IMR-90 (cell line): ENCODE measurements around the gene PLXDC2. TPM values are rescaled to one million over a fixed set of nuclear protein-coding genes. Genes with fewer than 3 reads are reported as not detected.

Experiments
- ATAC-seq: fragments of 200-7000 bp; cut with Tn5 transposase; 2 replicates; pipeline ENCODE4 v1.9.1; 2020; ENCODE audit warnings: low read depth, mild to moderate bottlenecking, moderate library complexity
- BruUV-seq: library from RNA; stranded (reverse); fragments of 400-500 nt; replicated peaks from 2 replicates; lab custom pipeline; 2021; lab: Mats Ljungman, UMichigan
- CTCF ChIA-PET: fragments of 300-600 bp; formaldehyde crosslinking; extraction: SDS; loops from one replicate; lab custom pipeline; 2021; ENCODE audit warnings: antibody characterized with exemption; lab: Yijun Ruan, JAX
- POLR2A ChIA-PET: fragments of 300-600 bp; sonication (Branson Sonifier 250); formaldehyde crosslinking; loops from one replicate; lab custom pipeline; 2022; ENCODE audit warnings: antibody characterized with exemption; ENCODE audit not compliant: unreplicated experiment; lab: Charles Lee
- DNase-seq: peaks from one replicate; pipeline ENCODE4 v3.0.0; 2013
- H2AFZ ChIP-seq: replicated peaks from 2 replicates; pipeline ENCODE3; 2013; ENCODE audit warnings: low read length, mild to moderate bottlenecking; ENCODE audit not compliant: poor library complexity
- H2AK5ac ChIP-seq: 2 replicates; pipeline ENCODE4 v1.6.1; 2013; ENCODE audit warnings: low read depth, low read length, inconsistent platforms
- H2AK9ac ChIP-seq: replicated peaks from 2 replicates; pipeline ENCODE3; 2013; ENCODE audit warnings: mild to moderate bottlenecking, low read depth, low read length, moderate library complexity; ENCODE audit not compliant: poor library complexity
- H2BK120ac ChIP-seq: 2 replicates; pipeline ENCODE4 v1.6.1; 2013; ENCODE audit warnings: low read depth, low read length, inconsistent platforms
- H2BK15ac ChIP-seq: 3 replicates; pipeline ENCODE4 v1.6.1; 2013; ENCODE audit warnings: low read depth, low read length, inconsistent platforms
- H2BK20ac ChIP-seq: 2 replicates; pipeline ENCODE4 v1.6.1; 2013; ENCODE audit warnings: low read depth, mild to moderate bottlenecking, inconsistent platforms, low read length, moderate library complexity
- H2BK5ac ChIP-seq: 2 replicates; pipeline ENCODE4 v1.6.1; 2013; ENCODE audit warnings: mild to moderate bottlenecking, low read depth, low read length, inconsistent platforms; ENCODE audit not compliant: poor library complexity, severe bottlenecking
- H3K14ac ChIP-seq: replicated peaks from 2 replicates; pipeline ENCODE4 v1.6.1; 2013; ENCODE audit warnings: low read depth, low read length, inconsistent platforms
- H3K18ac ChIP-seq: 2 replicates; pipeline ENCODE4 v1.6.1; 2013; ENCODE audit warnings: low read depth, low read length, control low read depth
- H3K23ac ChIP-seq: 2 replicates; pipeline ENCODE4 v1.6.1; 2013; ENCODE audit warnings: low read depth, low read length, inconsistent platforms
- H3K27ac ChIP-seq: 2 replicates; pipeline ENCODE4 v1.5.1; 2013; ENCODE audit warnings: mild to moderate bottlenecking, control low read depth, low read length; ENCODE audit not compliant: insufficient read depth
- H3K27me3 ChIP-seq: 2 replicates; pipeline ENCODE4 v1.6.1; 2013; ENCODE audit warnings: low read length; ENCODE audit not compliant: control insufficient read depth, insufficient read depth
- H3K36me3 ChIP-seq: 2 replicates; pipeline ENCODE4 v1.6.1; 2013; ENCODE audit warnings: low read length, mixed read lengths; ENCODE audit not compliant: control insufficient read depth, insufficient read depth
- H3K4ac ChIP-seq: 2 replicates; pipeline ENCODE4 v1.6.1; 2013; ENCODE audit warnings: low read depth, low read length, inconsistent platforms
- H3K4me1 ChIP-seq: 2 replicates; pipeline ENCODE4 v1.6.1; 2013; ENCODE audit warnings: low read length, mixed read lengths; ENCODE audit not compliant: control insufficient read depth, insufficient read depth
- H3K4me2 ChIP-seq: 2 replicates; pipeline ENCODE4 v1.6.1; 2013; ENCODE audit warnings: low read depth, mild to moderate bottlenecking, control low read depth, low read length, moderate library complexity
- H3K4me3 ChIP-seq: 2 replicates; pipeline ENCODE4 v1.5.1; 2013; ENCODE audit warnings: low read depth, mild to moderate bottlenecking, control low read depth, low read length, moderate library complexity; ENCODE audit not compliant: insufficient read depth
- H3K56ac ChIP-seq: 2 replicates; pipeline ENCODE4 v1.6.1; 2013; ENCODE audit warnings: low read length, inconsistent platforms; ENCODE audit not compliant: insufficient read depth; ENCODE audit errors: extremely low read depth
- H3K79me1 ChIP-seq, 2 experiments: 2 replicates each; pipeline ENCODE4 v1.6.1; 2013; ENCODE audit warnings: low read length in 2 of 2, inconsistent platforms in 1 of 2, low read depth in 1 of 2
- H3K9ac ChIP-seq: 2 replicates; pipeline ENCODE4 v1.6.1; 2013; ENCODE audit warnings: low read depth, low read length, control low read depth
- H3K9me1 ChIP-seq: 2 replicates; pipeline ENCODE4 v1.6.1; 2013; ENCODE audit warnings: low read length, inconsistent platforms; ENCODE audit not compliant: insufficient read depth
- H3K9me3 ChIP-seq: 2 replicates; pipeline ENCODE4 v1.6.1; 2013; ENCODE audit warnings: low read length; ENCODE audit not compliant: control insufficient read depth, insufficient read depth
- H4K20me1 ChIP-seq: 2 replicates; pipeline ENCODE4 v1.6.1; 2013; ENCODE audit warnings: low read length, inconsistent platforms; ENCODE audit not compliant: insufficient read depth
- H4K5ac ChIP-seq: 2 replicates; pipeline ENCODE4 v1.6.1; 2013; ENCODE audit warnings: mild to moderate bottlenecking, low read depth, low read length, control low read depth
- H4K8ac ChIP-seq, 2 experiments: 2 replicates each; pipeline ENCODE4 v1.6.1; 2013; ENCODE audit warnings: low read depth in 2 of 2, low read length in 2 of 2, control low read depth in 1 of 2, inconsistent platforms in 1 of 2
- H4K91ac ChIP-seq: 2 replicates; pipeline ENCODE4 v1.6.1; 2013; ENCODE audit warnings: low read depth, low read length, inconsistent platforms; ENCODE audit not compliant: insufficient read depth
- BHLHE40 ChIP-seq: fragments of 150-350 bp; IDR thresholded peaks from 2 replicates; pipeline ENCODE4 v1.6.1; 2016; ENCODE audit warnings: mild to moderate bottlenecking, low read depth, low read length
- CEBPB ChIP-seq: IDR thresholded peaks from 2 replicates; pipeline ENCODE4 v1.6.1; 2012; ENCODE audit warnings: low read depth, low read length, improper control_type of control experiment
- CHD1 ChIP-seq: IDR thresholded peaks from 2 replicates; pipeline ENCODE4 v1.6.1; 2012; ENCODE audit warnings: low read depth, low read length, improper control_type of control experiment
- CTCF ChIP-seq: conservative IDR thresholded peaks from 2 replicates; pipeline ENCODE4 v1.5.1; 2012; ENCODE audit warnings: mild to moderate bottlenecking, low read depth, low read length, improper control_type of control experiment
- ELK1 ChIP-seq: fragments of 150-350 bp; IDR thresholded peaks from 2 replicates; pipeline ENCODE4 v1.6.1; 2016; ENCODE audit warnings: low read depth, mild to moderate bottlenecking, low read length, moderate library complexity, borderline replicate concordance
- FOS ChIP-seq: fragments of 150-350 bp; IDR thresholded peaks from 2 replicates; pipeline ENCODE4 v1.6.1; 2016; ENCODE audit warnings: low read depth, low read length
- MAFK ChIP-seq: IDR thresholded peaks from 2 replicates; pipeline ENCODE4 v1.6.1; 2012; ENCODE audit warnings: low read depth, low read length, improper control_type of control experiment
- MAZ ChIP-seq: IDR thresholded peaks from 2 replicates; pipeline ENCODE4 v1.6.1; 2012; ENCODE audit warnings: low read depth, mild to moderate bottlenecking, low read length, improper control_type of control experiment, moderate library complexity, borderline replicate concordance
- MXI1 ChIP-seq: IDR thresholded peaks from 2 replicates; pipeline ENCODE4 v1.6.1; 2012; ENCODE audit warnings: low read depth, mild to moderate bottlenecking, low read length, moderate library complexity, borderline replicate concordance
- NFE2L2 ChIP-seq: fragments of 150-350 bp; IDR thresholded peaks from 2 replicates; pipeline ENCODE4 v1.6.1; 2016; ENCODE audit warnings: low read depth, mild to moderate bottlenecking, low read length
- POLR2A ChIP-seq: IDR thresholded peaks from 2 replicates; pipeline ENCODE4 v1.6.1; 2012; ENCODE audit warnings: mild to moderate bottlenecking, low read depth, low read length
- RAD21 ChIP-seq: IDR thresholded peaks from 2 replicates; pipeline ENCODE4 v1.6.1; 2012; ENCODE audit warnings: low read length, improper control_type of control experiment
- RCOR1 ChIP-seq: IDR thresholded peaks from 2 replicates; pipeline ENCODE4 v1.6.1; 2012; ENCODE audit warnings: mild to moderate bottlenecking, low read length, improper control_type of control experiment; ENCODE audit not compliant: insufficient replicate concordance
- RFX5 ChIP-seq: IDR thresholded peaks from 2 replicates; pipeline ENCODE4 v1.8.0; 2012; ENCODE audit warnings: low read depth, mild to moderate bottlenecking, low read length, moderate library complexity
- SMC3 ChIP-seq: fragments of 150-350 bp; IDR thresholded peaks from 2 replicates; pipeline ENCODE4 v1.6.1; 2016; ENCODE audit warnings: low read depth, mild to moderate bottlenecking, antibody characterized with exemption, low read length, moderate library complexity
- USF2 ChIP-seq: fragments of 150-350 bp; IDR thresholded peaks from 2 replicates; pipeline ENCODE4 v1.6.1; 2017; ENCODE audit warnings: mild to moderate bottlenecking, antibody characterized with exemption, low read length, low read depth
- WGBS, 2 experiments: methylation state at CpG; one replicate each; pipeline versions ENCODE4 v1.1.5 to v1.1.7; 2013; ENCODE audit warnings: missing lambda C conversion rate in 2 of 2; ENCODE audit not compliant: insufficient read length in 1 of 2; ENCODE audit errors: extremely low coverage in 2 of 2; 5-methylcytosine and 5-hydroxymethylcytosine counted together
- dilution Hi-C: fragments of 300-500 bp; cut with HindIII; formaldehyde crosslinking; loops from one replicate; pipeline ENCODE4 v1.14.3; 2018; ENCODE audit warnings: low sequenced_read_pairs; ENCODE audit not compliant: unreplicated experiment
- in situ Hi-C: fragments of 300-500 bp; cut with MboI; formaldehyde crosslinking; loops from 3 replicates; pipeline ENCODE4 v1.14.3; 2019; ENCODE audit warnings: low sequenced_read_pairs, inconsistent platforms, mixed read lengths
- intact Hi-C: fragments of 100-400 bp; cut with micrococcal nuclease; formaldehyde crosslinking; loops from 2 replicates; pipeline ENCODE4 v1.10.0; 2022
- polyA plus RNA-seq, 3 experiments: library from polyadenylated mRNA; depleted of rRNA; stranded (reverse); fragments of >200 nt; gene quantifications; 2 replicates each; pipeline ENCODE4 v1.2.3, GENCODE V29; 2012; ENCODE audit warnings: low replicate concordance in 1 of 3
- total RNA-seq: library from RNA; depleted of rRNA; stranded (reverse); fragments of >200 nt; gene quantifications from 2 replicates; pipeline ENCODE4 v1.2.3, GENCODE V29; 2012

The PLXDC2 gene
- total and polyA plus RNA-seq, 2 of the 4 experiments (the other 2 are of a cell fraction): 3.2 to 6.1 TPM

DNA sequence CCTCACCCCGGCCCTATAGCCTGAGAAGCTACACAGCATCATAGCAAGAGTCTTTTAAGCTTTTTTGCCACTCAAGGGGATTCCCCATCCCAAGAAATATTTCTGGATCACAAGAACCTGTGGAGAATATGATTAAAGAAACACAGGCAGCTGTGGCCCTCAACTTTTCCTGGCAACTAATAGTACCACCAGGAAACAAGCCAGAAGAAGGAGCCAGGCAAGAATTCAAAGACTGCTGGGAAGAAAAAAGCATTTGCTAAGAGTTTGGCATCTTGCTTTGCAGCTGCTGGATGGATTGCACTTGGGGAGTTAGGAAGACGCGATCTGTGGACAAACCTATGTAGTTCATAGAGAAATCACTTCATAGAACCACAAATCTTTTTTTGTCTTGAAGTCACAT lies 437.8 kb downstream of the PLXDC2 start:
- H2BK20ac ChIP-seq: no peak overlapping the region
- peak; percentile 21; the same call in 1 of the 2 replicates for ATAC-seq
- intact Hi-C loops: no loop called here

More for the DNA sequence above, 437.8 kb downstream of the PLXDC2 start:
- H2BK15ac ChIP-seq: no peak overlapping the region
- TF ChIP-seq CEBPB (no peak), MAFK (no peak), MXI1 (no peak), RCOR1 (no peak), NFE2L2 (no peak), CTCF (no peak), FOS (no peak), CHD1 (no peak), ELK1 (no peak), MAZ (no peak), POLR2A (no peak), BHLHE40 (no peak), RFX5 (no peak), RAD21 (no peak), SMC3 (no peak), USF2 (no peak)
- no peak overlapping the region for H2BK5ac ChIP-seq
- no peaks in the 10 kb centered on the region for H3K79me1 ChIP-seq
- ChIA-PET CTCF (no interaction called here), POLR2A (no interaction called here)
- H3K36me3 ChIP-seq: no peaks in the 10 kb centered on the region
- no peak overlapping the region for H3K56ac ChIP-seq
- H2AK9ac ChIP-seq: no peak overlapping the region
- H2AFZ ChIP-seq: no peak overlapping the region
- no peaks in the 10 kb centered on the region for H3K4me1 ChIP-seq
- no peak overlapping the region for H3K4me2 ChIP-seq
- no peak overlapping the region for H2BK120ac ChIP-seq
- no peak overlapping the region for H4K91ac ChIP-seq
- no peaks in the 10 kb centered on the region for H4K20me1 ChIP-seq
- DNase-seq: peak; percentile 12
- dilution Hi-C loops (no loop called here), in situ Hi-C loops (no loop called here)
- no peaks in the 10 kb centered on the region for H3K9me1 ChIP-seq
- H3K9me3 ChIP-seq: no peaks in the 10 kb centered on the region
- WGBS, 2 experiments: no CpG with 5 or more reads among the region's 3 CpGs
- H3K27me3 ChIP-seq: no peaks in the 10 kb centered on the region
- no peak overlapping the region for H3K4ac ChIP-seq
- no peak overlapping the region for H4K5ac ChIP-seq
- H2AK5ac ChIP-seq: no peak overlapping the region
- no peak overlapping the region for H3K27ac ChIP-seq
- no peak overlapping the region for H4K8ac ChIP-seq
- H3K4me3 ChIP-seq: no peak overlapping the region
- no peak overlapping the region for H3K23ac ChIP-seq
- H3K9ac ChIP-seq: no peak overlapping the region
- H3K18ac ChIP-seq: no peak overlapping the region
- no peak overlapping the region for H3K14ac ChIP-seq
- BruUV-seq: no TSS peak
